Inferior parietal cortex (tissue), 1 donor: ENCODE data around the gene CST9L.
"Not testable (repeated sequence)": the region's sequence is repeated elsewhere in the genome, so short reads cannot be mapped to it uniquely, and the experiment has no call there.

ENCODE experiments used
- DNase-seq: peaks from one replicate; pipeline ENCODE4 v3.0.0-alpha.2; 2016; ENCODE audit errors: extremely low spot score

CST9L gene

DNA sequence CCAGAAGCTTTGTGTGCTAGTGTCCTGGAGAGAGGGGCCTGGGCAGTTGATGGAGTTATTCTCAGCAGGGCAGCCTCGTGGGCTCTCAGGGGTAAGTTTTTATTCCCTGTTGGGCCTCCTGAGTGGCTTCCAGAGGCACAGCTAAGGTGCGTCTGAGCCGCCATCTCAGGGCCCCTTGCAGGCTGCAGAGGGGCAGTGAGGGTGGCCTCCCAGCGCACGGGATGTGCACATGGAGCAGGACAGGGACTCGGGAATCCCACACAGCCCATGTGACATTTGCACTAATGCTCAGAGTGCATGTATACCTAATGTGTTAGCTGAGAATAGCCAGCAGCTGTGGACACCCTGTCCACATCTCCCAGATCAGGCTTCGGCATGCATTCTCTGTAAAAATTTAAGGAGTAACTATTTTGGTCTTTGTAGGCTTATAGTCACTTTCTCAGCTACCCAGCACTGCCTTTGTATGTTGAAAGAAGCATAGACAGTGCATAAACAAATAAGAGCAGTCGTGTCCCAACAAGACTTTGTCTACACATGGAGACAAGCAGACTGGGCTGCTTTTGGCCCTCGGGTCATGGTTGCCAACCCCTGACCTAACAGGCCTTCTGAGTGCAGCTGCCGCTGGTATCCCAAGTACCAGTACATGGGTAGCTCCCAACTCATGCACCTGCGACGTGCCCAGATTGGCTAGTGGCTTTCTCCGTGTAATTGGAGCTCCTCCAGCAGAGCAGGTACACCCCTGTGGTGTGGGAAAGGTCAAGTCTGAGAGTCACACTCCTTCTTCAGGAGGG is 18.6 kb upstream of the CST9L start:
- DNase-seq: no peak

DNA sequence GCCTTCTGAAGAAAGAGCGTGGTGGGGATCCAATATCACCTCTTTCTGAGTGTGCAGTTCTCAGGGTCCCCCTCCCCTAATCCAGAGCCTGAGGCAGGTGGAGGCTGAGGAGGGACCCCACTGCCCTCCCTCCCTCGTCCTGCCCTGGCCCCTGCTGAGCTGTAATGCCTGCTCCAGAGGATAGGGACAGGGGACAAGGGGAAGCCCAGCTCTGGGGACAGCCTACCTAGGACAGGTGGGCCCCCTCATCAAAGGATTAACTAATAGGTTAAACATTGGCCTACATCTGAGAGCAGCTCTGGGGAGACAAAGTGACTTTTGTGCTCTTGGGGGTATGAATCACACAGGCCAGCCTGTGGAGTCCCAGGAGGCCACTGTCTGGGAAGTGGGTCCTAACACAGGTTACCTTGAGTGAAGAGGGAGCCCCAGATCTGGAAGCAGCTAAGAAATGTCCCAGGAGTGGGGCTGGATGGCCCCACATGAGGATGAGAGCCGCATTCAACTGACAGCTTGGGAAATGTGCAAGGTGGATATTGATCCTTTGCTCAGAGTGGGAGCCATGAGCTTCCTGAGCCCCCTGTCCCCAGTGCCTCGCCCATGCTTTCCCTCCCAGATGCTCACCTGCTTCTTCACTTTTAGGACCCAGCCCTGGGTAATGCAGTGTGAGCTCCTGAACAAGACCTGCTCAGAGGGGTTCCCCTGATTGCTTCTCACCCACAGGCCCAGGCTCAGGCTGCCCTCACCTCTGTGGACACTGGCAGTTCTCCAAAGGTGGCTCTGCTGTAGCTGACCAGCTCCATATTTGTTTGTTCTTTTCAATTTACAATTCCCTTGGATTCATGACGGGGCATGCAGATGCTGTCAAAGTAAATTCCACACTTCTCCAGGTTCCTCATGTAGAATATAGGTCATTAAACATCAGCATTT is 17.8 kb upstream of the CST9L start:
- DNase-seq: no peak

DNA sequence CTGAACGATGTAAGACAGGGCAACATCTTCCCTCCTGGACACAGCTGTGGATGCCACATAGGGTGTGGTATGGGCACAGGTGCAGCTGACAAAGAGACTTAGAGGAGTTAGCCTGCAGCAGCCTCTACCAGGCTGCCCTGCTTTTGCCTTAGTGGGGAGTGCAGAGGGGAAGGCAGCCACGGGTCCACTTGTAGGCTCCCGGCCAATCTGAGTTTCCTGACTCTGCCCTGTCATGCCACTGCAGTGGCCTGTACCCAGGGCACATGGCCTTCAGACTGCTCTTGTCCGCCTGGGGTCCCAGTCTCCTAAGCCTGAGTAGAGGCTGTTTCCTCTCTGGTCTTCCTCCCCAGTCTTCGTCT is 17.1 kb upstream of the CST9L start:
- DNase-seq: no peak

DNA sequence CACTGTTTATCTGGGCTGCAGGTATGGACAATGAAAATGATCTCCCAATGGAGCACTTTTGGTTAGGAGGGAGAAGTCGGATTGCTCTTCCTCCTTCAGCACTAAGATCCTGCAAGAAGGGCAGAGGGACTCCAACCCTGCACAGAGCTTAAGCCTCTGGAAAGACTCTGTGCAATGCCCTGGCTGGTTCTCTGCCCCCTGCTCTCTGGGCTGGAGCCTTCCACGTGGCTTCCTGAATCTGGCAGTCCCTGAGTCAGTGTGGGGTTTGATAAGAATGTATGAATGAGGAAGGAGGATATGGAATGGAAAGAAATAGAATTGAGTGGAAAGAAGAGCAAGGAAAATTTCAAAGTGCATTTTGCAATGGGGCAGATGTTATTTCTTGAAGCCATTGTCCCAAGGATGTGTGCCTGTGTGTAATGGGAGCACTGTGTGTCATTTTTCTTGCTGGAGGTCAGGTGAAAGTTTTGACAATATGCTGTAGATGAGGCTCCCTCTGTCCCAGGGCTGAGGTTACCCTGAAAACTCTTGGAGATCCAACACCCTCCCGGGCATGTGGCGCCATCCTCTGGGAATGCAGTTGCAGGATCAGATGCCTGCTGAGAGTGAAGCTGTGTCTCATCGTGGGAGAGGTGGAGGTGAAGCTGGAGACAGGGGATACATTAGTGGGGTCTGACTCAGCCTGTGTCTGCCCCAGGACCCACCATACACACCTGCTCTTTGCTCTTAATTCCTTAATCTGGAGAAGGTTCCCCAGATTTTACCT is 16.3 kb upstream of the CST9L start:
- no peak for DNase-seq

DNA sequence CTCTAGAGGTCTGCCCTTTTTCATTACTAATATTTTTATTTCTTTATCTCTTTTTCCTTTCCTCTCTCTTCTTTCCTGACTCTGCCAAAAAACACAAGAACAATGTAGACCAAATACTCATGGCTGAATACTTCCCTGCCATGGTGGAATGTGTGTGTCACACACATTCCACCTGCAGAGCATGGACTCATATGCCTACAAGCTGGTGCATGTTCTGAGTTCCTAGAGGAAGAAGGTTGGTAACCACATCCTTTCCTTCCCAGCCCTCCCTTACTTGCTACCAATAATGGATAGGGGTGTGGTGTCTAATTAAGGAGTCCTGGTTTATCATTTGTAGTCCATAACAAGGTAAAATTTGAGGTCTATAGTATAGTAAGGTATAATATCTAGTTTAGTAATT is 15.2 kb upstream of the CST9L start:
- DNase-seq: no peak

DNA sequence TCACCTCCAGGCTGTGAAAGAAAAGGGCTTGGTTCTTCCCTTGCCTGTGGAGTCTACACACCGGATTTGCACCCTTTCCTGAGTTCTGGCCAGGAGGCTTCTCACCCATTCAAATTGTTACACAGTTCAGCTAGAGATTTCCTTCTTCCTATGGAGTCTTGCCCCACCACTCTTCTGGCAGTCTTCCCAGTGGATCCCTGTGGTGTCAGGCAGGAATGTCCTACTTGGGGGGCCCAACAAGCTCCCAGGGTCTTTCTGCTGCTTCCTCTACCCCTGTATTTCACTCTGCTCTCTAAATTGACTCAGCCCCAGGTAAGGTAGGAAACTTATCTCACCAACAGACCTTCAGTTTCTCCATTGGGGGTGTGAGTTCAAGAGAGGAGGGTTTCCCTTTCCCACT is 14.0 kb upstream of the CST9L start:
- DNase-seq: no peak

DNA sequence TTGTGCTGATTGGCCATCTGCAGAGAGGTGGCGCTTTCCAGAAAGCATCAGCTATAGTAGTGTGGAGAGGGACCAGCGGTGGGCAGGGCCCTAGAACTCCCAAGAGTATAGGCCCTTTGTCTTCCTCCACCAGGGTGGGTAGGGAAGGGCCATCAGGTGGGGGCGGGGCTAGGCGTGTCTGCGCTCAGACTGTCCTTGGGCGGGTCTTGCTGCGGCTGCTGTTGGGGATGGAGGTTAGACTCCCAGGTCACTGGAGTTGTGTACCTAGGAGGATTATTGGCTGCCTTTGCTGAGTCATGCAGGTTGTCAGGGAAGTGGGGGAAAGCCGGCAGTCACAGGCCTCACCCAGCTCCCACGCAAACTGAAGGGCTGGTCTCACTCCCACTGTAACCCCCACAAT is 13.5 kb upstream of the CST9L start:
- not testable (repeated sequence) for DNase-seq

DNA sequence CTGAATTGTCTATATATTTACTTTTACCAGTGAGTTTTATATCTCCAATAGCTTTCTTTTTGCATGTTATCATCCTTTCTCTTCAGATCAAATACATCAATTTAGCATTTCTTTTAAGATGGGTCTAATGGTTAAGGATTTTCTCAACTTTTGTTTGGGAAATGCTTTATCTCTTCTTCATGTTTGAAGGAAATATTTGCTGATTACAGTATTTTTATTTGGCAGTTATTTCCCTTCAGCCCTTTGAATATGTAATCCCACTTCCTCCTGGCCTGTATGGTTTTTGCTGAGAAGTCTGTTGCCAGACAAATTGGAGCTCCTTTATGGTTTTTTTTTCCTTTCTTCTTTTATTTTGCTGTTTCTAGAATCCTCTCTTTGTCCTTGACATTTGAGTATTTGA is 6.7 kb upstream of the CST9L start:
- DNase-seq: no peak

DNA sequence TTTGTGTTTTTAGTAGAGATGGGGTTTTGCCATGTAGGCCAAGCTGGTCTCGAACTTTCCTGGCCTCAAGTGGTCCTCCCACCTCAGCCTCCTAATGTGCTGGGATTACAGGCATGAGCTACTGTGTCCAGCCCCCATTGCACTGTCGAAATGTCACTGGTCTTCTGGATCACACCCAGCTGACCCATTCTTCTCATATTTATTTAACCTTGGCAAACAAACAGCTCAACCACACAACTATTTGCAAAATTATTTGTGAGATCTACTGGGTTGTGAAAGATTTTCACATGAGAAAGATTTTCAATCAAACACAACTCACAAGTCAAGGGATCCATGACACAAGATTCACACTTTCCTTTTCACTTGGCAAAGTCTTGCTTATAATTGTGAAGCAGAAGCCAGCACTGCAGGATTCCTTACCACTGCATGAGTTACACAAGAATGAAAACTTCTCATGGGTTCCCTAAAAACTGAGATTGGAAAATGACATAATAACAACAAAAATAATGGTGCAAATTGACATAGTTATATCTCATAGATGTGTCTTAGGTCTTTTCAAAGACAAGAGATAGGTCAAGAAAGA is 2.0 kb upstream of the CST9L start:
- DNase-seq: no peak

DNA sequence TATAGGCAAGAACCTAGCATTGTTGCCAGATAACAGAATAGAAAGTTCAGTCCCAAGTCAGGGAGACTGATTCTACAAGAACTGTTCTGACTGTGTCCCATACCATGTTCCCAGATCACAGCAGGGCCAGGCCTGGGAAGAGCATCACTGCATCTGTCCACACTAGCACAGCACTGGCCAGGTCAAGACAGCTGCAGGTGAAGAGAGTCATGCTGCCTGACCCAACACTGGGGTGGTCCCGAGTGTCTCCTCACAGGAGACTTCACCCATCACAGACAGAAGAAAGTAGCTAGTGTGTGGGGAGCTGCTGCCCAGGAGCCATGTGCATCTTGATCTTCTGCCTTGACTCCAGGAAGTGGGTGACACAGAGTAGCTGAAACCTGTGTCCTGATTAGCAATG is 1.3 kb upstream of the CST9L start:
- DNase-seq: no peak

DNA sequence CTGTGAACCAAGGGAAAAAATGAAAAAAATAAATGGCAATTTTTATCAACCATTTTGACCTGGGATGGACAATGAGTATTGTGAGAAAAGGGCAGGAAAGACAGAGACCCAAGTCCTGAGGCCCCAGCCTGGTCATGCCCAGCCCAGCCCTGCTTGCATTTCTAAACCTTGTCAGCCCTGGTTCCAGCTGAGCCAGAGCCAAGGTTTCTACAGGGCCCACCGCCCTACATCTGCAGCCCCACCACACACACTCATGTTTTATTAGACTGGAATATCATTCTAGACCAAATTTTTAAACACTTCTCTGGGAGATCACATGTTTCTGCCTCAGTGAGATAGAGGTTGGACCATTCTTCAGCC is 667 bp upstream of the CST9L start:
- no peak for DNase-seq

DNA sequence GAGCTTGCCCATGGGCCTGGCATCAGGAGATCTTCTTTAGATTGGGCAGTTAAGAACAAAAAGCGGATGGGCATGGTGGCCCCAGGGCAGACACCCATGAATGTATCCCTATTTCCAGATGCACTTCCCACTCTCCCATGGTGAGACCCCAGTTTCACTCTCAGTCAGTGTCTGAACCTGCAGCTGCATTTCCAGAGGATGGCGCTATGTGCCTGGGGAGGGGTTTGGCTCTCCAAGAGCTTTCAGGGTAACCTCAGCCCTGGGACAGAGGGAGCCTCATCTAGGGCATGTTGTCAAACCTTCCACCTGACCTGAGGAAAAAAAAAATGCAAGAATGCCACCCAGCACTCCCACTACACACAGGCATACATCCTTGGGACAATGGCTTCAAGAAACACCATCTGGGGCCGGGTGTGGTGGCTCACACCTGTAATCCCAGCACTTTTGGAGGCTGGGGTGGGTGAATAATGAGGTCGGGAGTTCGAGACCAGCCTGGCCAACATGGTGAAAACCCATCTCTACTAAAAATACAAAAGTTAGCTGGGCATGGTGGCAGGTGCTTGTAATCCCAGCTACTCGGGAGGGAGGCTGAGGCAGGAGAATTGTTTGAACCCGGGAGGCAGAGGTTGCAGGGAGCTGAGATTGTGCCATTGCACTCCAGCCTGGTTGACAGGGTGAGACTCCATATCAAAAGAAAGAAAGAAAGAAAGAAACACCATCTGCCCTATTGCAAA is 1.9 kb downstream of the CST9L start:
- DNase-seq: no peak

DNA sequence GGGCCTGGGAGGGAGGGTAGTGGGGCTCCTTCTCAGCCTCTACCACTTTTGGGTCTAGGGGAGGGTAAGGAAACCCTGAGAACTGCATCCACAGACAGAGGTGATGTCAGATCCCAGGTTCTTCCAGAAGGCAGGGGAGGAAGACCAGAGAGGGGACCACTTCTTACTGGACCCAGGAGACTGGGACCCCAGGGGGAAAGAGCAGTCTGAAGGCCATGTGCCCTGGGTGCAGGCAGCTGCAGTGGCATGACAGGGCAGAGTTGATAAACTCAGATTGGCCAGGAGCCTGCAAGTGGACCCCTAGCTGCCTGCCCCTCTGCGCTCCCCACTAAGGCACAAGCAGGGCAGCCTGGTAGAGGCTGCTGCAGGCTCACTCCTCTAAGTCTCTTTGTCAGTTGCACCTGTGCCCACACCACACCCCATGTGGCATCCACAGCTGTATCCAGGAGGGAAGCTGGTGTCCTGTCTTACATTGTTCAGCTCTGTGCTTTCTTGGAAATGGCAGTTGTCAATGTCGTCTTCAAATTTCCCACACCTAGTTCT is 2.7 kb downstream of the CST9L start:
- DNase-seq: no peak

DNA sequence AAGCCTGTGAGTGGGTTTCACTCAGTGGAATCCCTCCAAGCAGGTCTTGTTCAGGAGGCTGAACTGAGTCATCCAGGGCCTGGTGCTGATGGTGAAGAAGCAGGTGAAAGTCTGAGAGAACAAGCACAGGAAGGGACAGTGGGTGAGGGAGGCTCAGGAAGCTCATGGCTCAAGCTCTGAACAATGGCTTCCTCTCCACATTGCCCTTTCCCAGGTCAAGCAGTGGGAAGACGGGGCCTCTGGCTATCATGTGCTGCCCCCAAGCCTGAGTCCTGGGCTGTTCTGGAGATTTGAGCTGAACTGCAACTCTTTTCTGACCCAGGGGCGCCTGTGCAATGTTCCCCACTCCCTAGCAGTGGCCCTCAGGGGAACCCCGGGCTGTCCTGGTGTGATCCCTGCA is 3.4 kb downstream of the CST9L start:
- no peak for DNase-seq

DNA sequence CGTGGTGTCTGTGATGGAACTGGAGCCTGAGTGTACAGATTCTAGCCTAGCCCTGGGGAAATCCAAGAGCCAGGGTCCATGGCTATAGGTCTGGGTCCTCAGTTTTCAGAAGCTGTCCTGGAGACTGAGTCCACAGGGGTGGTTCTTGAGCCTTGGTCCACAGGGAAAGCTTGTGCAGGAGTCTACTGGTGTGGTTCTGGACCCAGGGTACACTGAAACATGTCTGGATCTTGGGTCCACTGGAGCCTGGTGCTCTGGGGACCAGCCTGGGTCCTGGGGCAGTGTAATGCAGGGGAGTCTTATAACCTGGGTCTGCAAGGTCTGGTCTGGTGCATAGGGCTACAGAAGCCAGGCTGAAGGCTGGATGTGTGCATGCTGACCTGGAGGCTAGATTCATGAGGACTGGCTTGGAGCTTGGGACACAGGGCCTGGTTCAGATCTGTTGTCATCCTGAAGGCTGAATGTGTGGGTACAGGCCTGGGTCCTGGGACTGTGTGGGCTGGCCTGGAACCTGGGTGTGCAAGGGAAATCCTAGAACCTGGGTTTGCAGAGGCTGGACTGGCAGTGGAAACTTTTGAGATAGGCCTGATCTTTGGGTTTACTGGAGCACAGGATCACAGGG is 5.5 kb downstream of the CST9L start:
- DNase-seq: no peak

DNA sequence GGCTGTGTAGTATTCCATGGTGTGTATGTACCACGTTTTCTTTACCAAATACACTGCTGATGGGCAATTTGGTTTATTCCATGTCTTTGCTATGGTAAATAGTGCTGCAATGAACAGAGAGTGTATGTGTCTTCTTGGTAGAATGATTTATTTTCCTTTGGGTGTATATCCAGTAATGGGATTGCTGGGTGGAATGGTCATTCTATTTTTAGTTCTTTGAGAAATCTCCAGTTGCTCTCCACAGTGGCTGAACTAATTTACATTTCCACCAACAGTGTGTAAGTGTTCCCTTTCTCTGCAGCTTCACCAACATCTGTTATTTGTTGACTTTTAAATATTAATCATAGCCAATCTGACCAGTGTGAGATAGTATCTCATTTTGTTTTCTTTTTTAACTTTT is 13.9 kb downstream of the CST9L start:
- no peak for DNase-seq

DNA sequence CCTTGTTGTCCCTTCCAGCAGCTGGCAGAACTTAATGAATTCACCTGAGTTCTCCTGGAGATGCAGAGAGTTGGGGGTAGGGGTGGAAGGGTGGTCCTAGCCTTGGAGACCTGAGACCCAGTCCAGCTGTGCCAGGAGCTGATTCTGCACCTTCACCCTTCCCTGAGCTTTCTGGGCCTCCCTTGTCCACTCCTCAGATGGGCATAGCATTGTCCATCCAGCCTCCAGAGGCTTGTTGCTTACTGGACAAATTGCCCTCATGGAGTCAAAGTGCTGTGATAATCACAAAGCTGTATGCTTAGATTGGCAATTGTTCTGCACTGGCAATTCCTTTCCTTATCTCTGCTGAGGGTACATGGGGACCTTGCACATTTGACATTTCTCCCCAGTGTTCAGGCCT is 16.5 kb downstream of the CST9L start:
- no peak for DNase-seq

DNA sequence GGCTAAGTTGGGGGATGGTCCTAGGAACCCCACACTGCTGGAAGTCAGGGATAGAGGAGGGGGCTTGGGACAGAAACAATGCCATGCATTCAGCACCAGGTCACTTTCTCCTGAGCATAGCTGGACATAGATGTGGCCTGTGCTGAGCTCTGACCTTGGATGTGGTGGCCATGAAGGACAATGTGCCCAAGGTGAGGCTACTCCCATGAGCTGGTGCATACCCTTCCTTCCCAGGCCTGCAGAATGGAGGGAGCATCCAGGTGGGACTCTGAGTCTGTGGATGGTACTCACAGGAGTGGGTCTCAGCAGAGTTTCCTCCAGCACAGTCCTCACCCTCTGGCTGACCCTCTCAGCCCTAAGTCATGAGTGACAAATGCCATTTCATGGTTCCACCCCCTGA is 16.9 kb downstream of the CST9L start:
- DNase-seq: no peak

DNA sequence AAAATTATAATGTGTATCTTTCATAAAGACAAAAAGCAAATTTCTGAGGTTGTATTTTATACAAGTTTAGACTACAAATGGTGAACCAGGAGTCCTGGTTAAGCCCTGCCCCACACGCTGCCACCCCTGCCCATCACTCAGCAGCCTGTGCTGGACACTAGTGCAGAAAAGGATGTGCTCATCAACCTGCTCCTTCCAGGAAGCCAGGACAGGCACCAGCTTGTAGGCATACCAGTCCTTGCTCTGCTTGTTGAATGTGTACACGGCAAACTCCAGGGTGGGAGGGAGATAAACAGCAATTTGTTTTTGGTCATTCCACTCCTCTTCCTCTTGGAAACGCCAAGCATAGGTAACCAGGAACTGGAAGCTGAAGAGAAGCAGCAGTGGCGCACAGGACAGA is 18.1 kb downstream of the CST9L start:
- no peak for DNase-seq

DNA sequence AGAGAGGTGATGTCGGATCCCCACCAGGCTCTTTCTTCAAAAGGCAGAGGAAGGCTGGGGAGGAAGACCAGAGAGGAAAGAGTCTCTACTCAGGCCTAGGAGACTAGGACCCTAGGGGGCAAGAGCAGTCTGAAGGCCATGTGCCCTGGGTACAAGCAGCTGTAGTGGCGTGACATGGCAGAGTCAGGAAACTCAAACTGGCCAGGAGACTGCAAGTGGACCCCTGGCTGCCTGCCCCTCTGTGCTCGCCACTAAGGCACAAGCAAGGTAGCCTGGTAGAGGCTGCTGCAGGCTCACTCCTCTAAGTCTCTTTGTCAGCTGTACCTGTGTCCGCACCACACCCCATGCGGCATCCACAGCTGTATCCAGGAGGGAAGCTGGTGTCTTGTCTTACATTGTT is 19.9 kb downstream of the CST9L start:
- DNase-seq: no peak

DNA sequence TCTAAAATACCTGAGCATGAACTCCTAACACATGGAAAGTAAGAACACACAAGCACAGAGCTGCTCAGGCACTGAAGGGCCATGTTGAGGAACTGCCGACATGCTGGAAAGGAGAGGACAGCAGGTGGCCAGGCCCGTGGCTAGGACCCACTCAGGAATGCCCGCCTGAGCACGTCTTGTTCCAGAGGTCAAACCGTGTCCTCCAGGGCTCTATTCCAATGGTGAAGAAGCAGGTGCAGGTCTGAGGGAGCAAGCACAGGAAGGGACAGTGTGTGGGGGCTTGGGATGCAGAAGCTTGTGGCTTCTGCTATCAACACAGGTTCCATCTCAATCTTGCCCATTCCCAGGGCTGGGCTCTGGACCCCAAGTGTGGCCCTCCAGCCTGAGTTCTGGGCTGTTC is 20.7 kb downstream of the CST9L start:
- no peak for DNase-seq
